GM12872 (cell line): ENCODE results near the gene AFMID.

Experiments
- TF ChIP-seq, protein P1 (sequence below): IDR thresholded peaks from 3 replicates; pipeline ENCODE4 v1.5.1; 2011; ENCODE audit warnings: low read depth, mild to moderate bottlenecking, low read length, moderate library complexity; ENCODE audit not compliant: insufficient read depth

AFMID gene

GRCh38 chr17:78241277-78242023 is 54.3 kb downstream of the AFMID start:
- TF ChIP-seq, protein P1, sequence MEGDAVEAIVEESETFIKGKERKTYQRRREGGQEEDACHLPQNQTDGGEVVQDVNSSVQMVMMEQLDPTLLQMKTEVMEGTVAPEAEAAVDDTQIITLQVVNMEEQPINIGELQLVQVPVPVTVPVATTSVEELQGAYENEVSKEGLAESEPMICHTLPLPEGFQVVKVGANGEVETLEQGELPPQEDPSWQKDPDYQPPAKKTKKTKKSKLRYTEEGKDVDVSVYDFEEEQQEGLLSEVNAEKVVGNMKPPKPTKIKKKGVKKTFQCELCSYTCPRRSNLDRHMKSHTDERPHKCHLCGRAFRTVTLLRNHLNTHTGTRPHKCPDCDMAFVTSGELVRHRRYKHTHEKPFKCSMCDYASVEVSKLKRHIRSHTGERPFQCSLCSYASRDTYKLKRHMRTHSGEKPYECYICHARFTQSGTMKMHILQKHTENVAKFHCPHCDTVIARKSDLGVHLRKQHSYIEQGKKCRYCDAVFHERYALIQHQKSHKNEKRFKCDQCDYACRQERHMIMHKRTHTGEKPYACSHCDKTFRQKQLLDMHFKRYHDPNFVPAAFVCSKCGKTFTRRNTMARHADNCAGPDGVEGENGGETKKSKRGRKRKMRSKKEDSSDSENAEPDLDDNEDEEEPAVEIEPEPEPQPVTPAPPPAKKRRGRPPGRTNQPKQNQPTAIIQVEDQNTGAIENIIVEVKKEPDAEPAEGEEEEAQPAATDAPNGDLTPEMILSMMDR = no peak

GRCh38 chr17:78242024-78242742 is 55.0 kb downstream of the AFMID start:
- TF ChIP-seq, protein P1 = no peak

DNA sequence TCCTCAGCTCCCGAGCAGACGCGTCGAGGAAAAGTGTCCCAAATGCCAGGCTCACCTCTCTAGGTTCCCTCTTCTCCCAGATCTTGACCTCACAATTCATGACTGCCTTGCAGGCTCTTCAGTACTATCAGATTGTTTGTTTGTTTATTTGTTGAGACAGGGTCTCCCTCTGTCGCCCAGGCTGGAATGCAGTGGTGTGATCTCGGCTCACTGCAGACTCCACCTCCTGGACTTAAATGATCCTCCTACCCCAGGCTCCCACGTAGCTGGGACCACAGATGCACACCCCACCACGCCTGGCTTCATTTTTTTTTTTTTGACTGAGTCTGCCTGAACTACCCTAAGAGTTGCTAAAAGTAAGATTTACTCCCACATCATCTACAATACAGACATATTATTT is 60.1 kb downstream of the AFMID start:
- TF ChIP-seq, protein P1 = no peak

GRCh38 chr17:78248051-78248914 is 61.1 kb downstream of the AFMID start:
- TF ChIP-seq, protein P1 = no peak

- TF ChIP-seq, protein P1 = no peak
These were observed 62.1 kb downstream of the AFMID start for GRCh38 chr17:78249074-78249817.

DNA sequence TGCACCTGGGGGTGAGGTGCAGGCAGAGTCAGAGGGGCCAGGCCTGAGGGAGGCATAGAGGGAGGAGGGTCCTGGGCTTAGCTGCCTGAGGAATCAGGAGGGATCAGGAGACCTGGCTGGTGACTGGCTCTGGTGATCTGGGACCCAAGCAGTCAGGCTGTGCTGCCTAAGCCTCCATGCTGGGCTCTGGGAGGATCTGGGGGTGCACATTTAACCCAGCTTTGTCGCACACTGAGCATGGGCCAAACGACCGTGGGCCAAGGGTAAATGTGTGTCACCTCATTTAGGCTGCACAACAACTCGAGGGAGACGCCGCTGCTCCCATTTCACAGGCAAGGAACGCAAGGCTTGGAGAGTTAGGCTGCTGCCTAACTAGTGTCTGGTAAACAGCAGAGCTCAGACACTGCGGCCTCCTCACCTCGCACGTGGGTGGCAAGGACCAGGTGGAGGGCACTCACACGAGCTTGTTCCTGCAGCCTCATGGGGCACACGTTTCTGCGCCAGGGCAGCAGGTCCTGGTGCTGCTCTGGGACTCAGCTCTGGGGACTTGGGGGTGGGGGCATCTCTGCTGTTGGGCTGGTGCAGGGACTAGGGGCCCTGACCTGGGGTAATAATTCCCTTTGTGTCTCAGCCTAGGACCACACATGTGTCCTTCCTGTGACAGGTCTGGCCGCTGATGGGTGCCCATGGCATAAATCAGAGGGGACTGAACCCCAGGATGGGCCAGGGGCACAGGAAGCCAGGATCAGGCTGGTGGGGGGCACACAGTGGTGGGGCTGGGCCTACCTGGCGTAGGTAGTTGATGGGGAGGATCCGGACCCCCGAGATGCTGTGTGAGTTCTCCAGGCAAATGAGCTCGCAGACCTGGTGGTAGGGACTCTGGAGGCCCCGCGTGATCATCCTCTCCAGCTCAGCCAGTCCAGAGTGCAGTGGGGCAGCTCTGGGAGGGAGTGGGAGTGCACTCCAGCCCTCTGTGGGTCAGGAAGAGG is 63.0 kb downstream of the AFMID start:
- TF ChIP-seq, protein P1 = no peak
